Left hindlimb (tissue), 1 donor: ENCODE results near the gene TTC17.
"Not testable (repeated sequence)": the region's sequence is repeated elsewhere in the genome, so short reads cannot be mapped to it uniquely, and the experiment has no call there.

Experiments used
- DNase-seq: peaks from one replicate; pipeline ENCODE4 v3.0.0-alpha.2; 2018

TTC17 gene

DNA sequence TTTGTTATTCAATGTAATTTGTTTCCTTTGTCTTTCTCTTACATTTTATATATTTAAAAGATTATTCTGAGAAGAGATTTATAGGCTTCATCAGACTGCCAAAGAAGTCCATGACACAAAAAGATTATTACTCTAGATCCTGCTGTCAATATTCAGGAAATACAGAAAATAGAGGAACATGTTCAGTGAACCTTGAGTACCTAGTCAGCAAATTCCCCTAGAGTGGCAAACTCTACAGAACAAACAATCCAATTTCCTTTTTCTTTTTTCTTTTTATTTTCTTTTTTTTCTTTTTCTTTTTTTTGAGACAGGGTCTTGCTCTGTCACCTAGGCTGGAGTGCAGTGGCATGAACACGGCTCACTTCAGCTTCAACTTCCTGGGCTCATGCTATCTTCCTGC lies 23.9 kb downstream of the TTC17 start:
- DNase-seq = no peak

- DNase-seq = no peak
Measured at GRCh38 chr11:43384393-43384792, 25.7 kb downstream of the TTC17 start.

DNA sequence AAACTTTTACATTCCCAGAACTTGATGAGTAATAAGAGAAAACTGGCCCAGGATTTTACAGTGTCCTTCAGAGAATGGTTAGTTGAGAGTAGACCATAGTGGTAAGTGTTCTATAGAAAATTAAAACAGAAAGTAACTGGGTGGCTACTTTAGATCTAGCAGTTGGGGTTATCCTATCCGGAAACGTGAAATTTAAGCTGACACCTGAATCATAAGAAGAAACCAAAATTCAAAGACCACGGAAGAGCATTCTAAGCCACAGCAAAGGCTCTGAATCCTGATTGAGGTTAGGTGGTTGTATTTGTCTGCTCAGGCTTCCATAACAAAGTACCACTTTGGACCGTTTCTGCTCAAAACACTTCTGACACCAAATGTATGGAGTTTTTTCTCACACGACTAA lies 34.0 kb downstream of the TTC17 start:
- no peak for DNase-seq

DNA sequence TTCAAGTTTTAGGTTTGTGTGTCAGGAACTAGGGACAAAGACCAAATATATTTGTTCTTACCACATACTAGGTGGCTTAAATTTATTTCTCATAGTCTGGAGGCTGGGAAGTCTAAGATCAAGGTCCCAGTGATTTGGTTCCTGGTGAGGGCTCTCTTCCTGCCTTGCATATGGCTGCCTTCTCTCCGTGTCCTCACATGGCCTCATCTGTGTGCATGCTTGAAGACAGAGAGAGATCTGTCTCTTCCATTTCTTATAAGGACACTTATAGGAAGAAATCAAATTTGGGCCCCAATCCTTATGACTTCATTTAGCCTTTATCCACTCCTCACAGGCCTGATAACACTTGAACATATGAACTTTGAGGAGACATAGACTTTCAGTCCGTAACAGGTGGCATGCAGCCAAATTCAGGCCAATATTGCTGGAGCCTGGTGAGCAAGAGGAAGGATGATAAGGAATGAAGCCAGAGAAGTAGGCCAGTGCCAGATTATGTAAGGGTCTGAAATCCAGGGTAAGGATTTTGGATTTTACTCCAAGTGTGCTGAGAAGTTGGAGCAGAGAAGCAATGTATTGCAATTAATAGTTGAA lies 35.1 kb downstream of the TTC17 start:
- no peak for DNase-seq

- no peak for DNase-seq
Measured at GRCh38 chr11:43396617-43397016, 37.9 kb downstream of the TTC17 start.

GRCh38 chr11:43397251-43397650 lies 38.5 kb downstream of the TTC17 start:
- no peak for DNase-seq

DNA sequence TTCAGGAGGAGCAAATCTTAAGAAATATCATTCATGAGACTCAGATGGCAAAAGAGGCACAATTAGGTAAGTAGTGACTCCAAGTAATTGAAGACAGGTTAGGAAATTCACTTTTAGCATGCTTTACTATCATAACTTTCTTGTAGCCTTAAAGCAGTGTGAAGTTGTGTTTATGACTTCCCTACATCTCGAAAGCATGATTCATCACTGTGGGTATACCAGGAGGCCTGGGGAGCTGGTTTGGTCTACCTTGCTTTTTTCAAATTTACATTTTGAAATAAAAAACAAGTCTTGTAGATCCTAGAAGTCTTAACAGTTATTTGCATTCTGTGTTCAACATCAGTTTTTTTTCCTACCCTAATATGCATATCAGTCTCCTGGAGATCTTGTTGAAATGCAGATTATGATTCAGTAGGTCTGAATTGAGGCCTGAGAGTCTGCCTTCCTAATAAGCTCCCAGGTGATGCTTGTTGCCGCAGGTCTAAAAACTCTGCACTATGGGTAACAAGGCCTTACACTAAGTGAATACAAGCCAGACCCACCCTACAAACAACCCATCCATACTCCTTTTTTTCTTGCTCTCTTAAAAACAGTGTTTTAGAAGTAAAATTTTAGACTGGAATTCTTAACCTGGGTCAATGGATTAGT lies 41.4 kb downstream of the TTC17 start:
- no peak for DNase-seq

DNA sequence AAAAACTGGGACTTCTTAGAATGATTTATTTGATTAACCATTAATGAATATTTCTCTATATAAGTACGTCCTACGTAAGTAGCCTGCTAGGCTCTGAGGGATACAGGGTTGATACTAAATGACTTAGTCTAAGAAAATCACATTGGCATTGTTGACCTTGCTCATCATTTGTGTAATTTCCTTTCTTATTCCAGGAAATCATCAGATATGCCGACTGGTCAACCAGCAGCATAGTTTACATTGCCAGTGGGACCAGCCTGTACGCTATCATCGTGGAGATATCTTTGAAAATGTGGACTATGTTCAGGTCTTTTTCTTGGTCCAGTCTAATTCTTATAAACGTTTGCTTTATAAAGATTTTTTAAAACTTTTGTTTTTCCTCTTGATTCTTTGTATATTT lies 42.5 kb downstream of the TTC17 start:
- DNase-seq = no peak

GRCh38 chr11:43401811-43402210 lies 43.1 kb downstream of the TTC17 start:
- not testable (repeated sequence) for DNase-seq

DNA sequence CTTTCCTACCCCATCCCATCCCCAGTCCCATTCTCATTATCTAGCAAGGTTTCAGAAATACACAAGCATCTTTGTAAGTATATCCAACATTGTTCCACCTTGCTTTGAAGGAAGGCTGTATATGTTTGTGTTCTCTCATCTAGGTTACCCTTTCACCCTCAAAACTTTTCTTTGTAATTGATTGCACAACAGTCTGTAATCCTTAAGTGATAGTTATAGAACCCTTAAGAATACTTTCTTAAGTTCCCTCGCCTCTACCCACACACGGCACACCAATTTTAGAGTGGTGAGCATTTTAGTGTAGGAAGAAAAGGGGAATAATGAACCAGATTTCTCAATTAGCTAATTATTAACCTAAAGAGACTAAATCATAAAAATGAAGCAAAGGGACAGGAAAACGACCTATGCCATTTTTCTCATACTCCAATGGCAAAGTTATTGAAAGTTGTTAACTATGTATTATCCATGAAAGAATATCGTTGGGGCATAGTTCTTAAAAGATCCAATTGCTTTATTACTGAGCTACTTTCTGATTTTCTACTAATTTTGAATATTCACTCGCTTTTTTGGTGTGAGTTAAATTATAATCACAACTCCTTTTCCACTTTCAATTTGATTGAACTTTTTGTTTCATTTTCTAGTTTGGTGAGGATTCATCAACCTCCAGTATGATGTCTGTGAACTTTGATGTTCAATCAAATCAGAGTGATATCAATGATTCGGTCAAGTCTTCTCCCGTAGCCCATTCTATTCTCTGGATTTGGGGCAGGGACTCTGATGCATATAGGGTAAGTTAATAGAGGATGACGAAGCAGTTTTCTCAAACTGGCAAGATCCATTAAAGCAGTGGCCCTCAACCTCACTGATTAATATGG lies 44.9 kb downstream of the TTC17 start:
- no peak for DNase-seq

GRCh38 chr11:43404406-43404805 lies 45.7 kb downstream of the TTC17 start:
- DNase-seq = no peak

DNA sequence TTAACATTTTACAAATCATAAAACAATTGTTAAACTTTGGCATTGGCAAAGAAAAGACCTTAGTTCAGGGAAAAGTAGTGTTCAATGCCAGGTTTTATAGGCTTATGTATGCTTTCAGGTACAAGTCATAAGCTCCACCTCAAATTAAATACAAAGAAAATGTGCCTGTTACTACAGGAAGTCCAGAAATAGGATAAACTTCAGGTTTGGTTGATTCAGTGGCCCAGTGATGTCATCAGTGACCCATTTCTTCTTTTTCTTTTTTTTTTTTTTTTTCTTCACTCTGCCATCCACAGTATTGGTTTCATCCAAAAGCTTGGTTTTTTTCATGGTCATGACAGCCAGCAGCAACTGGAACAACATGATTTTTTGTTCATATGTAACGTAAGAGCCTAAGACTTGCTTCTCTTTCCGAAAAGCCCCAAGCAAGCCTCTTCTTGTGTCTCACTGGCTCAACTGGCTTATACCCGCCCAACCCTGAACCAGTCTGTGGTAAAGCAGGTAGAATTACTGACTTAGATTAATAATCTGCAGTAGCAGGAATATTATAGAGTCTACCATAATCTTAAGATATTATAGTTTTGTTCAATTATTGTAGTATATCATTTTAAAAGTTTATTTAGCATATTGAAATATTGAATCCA lies 46.2 kb downstream of the TTC17 start:
- no peak for DNase-seq

DNA sequence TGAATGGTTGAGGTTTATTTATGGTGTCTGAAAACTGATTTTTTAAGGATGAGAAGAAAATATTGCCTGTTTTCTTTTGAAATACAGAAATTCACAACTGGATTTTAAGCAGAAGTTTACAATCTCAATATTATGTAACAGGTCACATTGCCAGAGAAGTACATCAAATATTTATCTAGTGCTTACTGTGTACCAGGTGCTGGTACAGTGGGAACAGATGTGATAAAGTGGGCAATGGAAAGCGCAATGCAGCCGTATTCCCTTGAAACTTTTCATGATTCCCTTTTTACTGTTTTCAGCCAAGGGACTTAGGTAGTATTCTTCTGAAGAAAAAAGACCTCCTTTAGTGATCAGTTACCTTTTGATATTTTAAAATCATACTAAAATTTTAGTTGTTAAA lies 49.6 kb downstream of the TTC17 start:
- DNase-seq = no peak

DNA sequence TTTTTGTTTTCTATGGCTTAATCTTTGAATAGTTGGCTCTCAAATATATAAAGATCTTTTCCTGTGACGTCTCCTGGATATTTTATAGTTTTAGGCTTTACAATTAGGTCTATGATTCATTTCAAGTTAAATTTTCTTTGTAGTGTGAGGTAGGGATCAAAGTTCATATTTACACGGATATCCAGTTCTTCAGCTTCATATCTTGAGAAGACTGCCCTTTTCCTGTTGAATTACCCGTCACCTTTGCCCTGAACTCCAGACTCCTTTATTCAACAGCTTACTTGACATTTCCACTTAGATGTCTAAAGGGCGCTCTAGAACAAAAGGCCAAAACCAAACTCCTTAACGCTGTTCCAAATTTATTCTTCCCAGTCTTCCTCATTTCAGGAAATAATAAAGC lies 51.7 kb downstream of the TTC17 start:
- no peak for DNase-seq

- DNase-seq = no peak
Measured at GRCh38 chr11:43418197-43418596, 59.5 kb downstream of the TTC17 start.

DNA sequence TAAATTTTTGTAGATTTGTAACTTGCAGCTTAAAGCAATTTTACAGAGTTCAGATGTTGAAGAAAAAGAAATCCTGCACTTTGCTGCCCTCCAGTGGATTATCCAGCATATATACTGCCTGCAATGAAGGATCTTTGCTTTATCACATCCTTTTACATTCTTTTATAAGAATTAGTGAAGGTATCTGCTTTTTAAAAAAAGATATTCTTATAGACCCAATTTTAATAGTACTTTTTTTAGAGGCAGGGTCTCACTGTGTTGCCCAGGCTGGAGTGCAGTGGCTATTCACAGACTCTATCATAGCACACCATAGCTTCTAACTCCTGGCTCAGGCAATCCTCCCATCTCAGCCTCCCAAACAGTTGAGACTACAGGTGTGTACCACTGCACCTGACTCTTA lies 60.7 kb downstream of the TTC17 start:
- DNase-seq = no peak

- DNase-seq = no peak
Measured at GRCh38 chr11:43427971-43428370, 69.3 kb downstream of the TTC17 start.

- not testable (repeated sequence) for DNase-seq
Measured at GRCh38 chr11:43430916-43431315, 72.2 kb downstream of the TTC17 start.

DNA sequence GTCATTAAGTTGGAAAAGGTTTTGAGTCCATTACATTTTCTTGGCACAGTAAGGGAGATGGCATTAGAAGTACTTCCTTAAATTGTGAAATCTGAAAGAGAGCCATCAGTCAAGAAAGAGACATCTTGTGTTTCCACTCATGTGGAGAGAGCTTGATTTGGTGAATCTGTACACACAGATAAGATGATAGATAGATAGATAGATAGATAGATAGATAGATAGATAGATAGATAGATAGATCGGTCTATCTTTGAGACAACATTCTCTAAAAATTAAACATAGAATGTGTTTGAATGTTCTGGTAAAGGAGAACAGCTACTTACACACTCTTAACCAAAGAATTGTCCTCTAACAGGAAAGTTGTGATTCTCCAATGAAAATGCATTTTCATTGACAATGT lies 76.2 kb downstream of the TTC17 start:
- no peak for DNase-seq

DNA sequence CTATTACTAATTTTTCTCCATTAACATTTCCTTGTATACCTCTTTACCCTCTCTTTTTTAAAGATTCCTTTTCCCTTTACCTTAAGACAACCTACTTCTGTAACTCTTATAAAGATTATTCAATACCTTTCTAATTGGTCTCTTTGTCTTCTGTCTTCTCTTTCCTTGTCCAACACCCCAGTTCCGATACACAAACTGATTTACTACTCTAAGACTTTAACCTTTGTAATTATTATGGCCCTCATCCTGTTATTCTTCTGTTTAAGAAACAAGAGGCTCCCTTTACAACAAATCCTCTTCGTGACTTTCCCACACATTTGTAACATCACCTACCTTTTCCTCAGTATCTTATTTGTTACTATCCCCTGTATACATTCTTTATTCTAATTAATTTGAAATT lies 81.8 kb downstream of the TTC17 start:
- DNase-seq = no peak

DNA sequence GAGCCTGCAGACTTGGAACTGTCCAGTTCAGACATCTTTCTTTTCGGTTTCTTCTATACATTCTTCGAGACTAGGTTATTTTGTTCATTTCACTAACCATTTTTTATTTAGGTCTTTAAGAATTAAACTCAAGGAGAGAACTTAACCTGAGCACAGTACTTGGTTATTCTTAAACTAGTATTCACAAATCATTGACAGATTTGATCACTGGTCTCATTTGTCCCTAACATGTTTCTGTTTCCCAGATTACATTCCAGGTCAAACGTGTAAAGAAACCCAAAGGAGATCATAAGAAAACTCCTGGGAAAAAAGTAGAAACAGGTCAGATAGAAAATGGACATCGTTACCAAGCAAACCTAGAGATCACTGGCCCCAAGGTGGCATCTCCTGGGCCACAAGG lies 85.1 kb downstream of the TTC17 start:
- DNase-seq = no peak

- no peak for DNase-seq
Measured at GRCh38 chr11:43447151-43447550, 88.4 kb downstream of the TTC17 start.

GRCh38 chr11:43458486-43458885 lies 99.8 kb downstream of the TTC17 start:
- DNase-seq = no peak

GRCh38 chr11:43459246-43459645 lies 100.5 kb downstream of the TTC17 start:
- DNase-seq = no peak
